ENCODE measurements around the gene DLGAP1. TPM values are rescaled to one million over a fixed set of nuclear protein-coding genes. Genes with fewer than 3 reads are reported as not detected.

Gene DLGAP1
- total and polyA plus RNA-seq, 10 of the 15 experiments (the other 5 are each of a cell fraction or from before 2014, with no cell fraction given), result 0.23 to 27.6 (median 1.9) TPM

DNA sequence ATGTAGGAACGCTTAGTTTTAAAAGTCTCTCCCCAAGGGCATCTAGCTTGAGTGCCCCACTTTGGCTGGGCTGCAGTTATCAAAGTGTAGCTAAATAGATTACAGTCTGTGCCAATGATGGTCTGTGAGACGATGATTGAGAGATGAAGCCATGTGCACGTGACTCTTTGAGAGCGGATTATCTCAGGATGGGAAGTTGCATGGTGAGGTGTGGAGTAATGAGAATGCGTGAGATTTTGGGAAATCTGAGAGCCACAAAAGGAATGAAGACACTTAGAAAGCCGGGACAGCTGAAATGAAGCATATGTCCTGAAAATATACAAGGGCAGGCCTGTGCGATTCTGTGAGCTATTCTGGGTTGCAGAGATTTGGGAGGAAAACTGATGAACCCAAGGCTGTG is 635.1 kb downstream of the DLGAP1 start:
- Histone ChIP-seq H3K27ac (ENCODE audit: control insufficient read depth, insufficient read depth) (no peak overlapping the region), H3K9me3 (replicated peaks; ENCODE audit: control insufficient read depth, insufficient read depth, low read length) (no peaks in the 10 kb centered on the region), H3K4me1 (ENCODE audit: control insufficient read depth, insufficient read depth, low read length) (no peaks in the 10 kb centered on the region), H3K4me2 (ENCODE audit: control insufficient read depth, insufficient read depth) (no peak overlapping the region), H3K79me2 (ENCODE audit: control insufficient read depth, insufficient read depth, low read length) (no peaks in the 10 kb centered on the region), H4K20me1 (ENCODE audit: control insufficient read depth, insufficient read depth) (no peaks in the 10 kb centered on the region), H3K9ac (ENCODE audit: control insufficient read depth, insufficient read depth, low read length) (no peak overlapping the region), H3K36me3 (ENCODE audit: control insufficient read depth in 2 of 2, insufficient read depth in 2 of 2, low read length in 1 of 2) (no peaks in the 10 kb centered on the region), H3K4me3 (no peak overlapping the region), H3K27me3 (replicated peaks in 1 of 2; ENCODE audit: control insufficient read depth in 2 of 2, insufficient read depth in 2 of 2, low read length in 1 of 2) (no peaks in the 10 kb centered on the region), H2AFZ (ENCODE audit: control insufficient read depth, low read depth, low read length) (no peak overlapping the region)
- no TSS peak for BruUV-seq (replicated peaks)
- ChIA-PET POLR2A (no interaction called here), RAD21 (ENCODE audit: unreplicated experiment) (no interaction called here), CTCF (interaction anchor here (1.2 to 1.3 kb wide), 2 partner anchors 9 to 48 kb away, joined by 3 to 4 read pairs; no protein-coding TSS in a partner anchor), SMC1A (ENCODE audit: uncharacterized antibody, unreplicated experiment) (interaction anchor here (0.8 kb wide), 1 partner anchor 13 kb away, joined by 3 read pairs; no protein-coding TSS in a partner anchor)
- WGBS (ENCODE audit: insufficient coverage, insufficient replicate concordance, low lambda C conversion rate, missing lambda C conversion rate), result 29% methylated on average over 7 of the region's 7 CpGs
- intact Hi-C loops (cut with micrococcal nuclease; ENCODE audit: unreplicated experiment), result no loop called here
- DNase-seq (ENCODE audit: low read depth, low spot score) (no peak), ATAC-seq (no peak), FAIRE-seq (no peak)
- no peak for TF ChIP-seq BACH1 (IDR thresholded peaks at IDR 0.05; ENCODE audit: borderline replicate concordance)
- TF ChIP-seq ZNF24 (IDR thresholded peaks at IDR 0.05), result no peak
- TF ChIP-seq, protein P1, sequence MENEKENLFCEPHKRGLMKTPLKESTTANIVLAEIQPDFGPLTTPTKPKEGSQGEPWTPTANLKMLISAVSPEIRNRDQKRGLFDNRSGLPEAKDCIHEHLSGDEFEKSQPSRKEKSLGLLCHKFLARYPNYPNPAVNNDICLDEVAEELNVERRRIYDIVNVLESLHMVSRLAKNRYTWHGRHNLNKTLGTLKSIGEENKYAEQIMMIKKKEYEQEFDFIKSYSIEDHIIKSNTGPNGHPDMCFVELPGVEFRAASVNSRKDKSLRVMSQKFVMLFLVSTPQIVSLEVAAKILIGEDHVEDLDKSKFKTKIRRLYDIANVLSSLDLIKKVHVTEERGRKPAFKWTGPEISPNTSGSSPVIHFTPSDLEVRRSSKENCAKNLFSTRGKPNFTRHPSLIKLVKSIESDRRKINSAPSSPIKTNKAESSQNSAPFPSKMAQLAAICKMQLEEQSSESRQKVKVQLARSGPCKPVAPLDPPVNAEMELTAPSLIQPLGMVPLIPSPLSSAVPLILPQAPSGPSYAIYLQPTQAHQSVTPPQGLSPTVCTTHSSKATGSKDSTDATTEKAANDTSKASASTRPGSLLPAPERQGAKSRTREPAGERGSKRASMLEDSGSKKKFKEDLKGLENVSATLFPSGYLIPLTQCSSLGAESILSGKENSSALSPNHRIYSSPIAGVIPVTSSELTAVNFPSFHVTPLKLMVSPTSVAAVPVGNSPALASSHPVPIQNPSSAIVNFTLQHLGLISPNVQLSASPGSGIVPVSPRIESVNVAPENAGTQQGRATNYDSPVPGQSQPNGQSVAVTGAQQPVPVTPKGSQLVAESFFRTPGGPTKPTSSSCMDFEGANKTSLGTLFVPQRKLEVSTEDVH (IDR thresholded peaks at IDR 0.05; ENCODE audit: low read depth, partially characterized antibody), result no peak
- TF ChIP-seq ZNF384 (IDR thresholded peaks at IDR 0.05; ENCODE audit: borderline replicate concordance, low read depth, low read length), result no peak
- in situ Hi-C loops (cut with MboI), result no loop called here
